Thyroid gland (tissue), 4 donors: Measurements from ENCODE around the gene ESRRB.

Source experiments
- CTCF ChIP-seq, 6 experiments: fragments of 200-600 bp in 3 of 6; fragments of 450-650 bp in 3 of 6; sonication (generic) in 3 of 6; IDR thresholded peaks; one replicate each; pipeline ENCODE4 v1.5.1; 2016 to 2019; ENCODE audit warnings: antibody characterized with exemption in 6 of 6, mild to moderate bottlenecking in 2 of 6, inconsistent platforms in 1 of 6, moderate library complexity in 1 of 6
- POLR2A ChIP-seq, 2 donors: fragments of 450-650 bp; IDR thresholded peaks; one replicate each; pipeline ENCODE4 v1.6.1; 2017; ENCODE audit warnings: antibody characterized with exemption in 2 of 2, mild to moderate bottlenecking in 2 of 2, moderate library complexity in 1 of 2

- TF ChIP-seq CTCF (IDR thresholded peaks at IDR 0.05) (no peak), POLR2A (IDR thresholded peaks at IDR 0.05) (no peak)
Observed at GRCh38 chr14:76405627-76406026, 29.7 kb downstream of the ESRRB start.
